Osteoblast (primary cell): ENCODE data around the gene CYSRT1. TPM values are rescaled to one million over a fixed set of nuclear protein-coding genes. Genes with fewer than 3 reads are reported as not detected.
"Not testable (repeated sequence)": the region's sequence is repeated elsewhere in the genome, so short reads cannot be mapped to it uniquely, and the experiment has no call there.

Experiments used
- DNase-seq: peaks from one replicate; pipeline ENCODE4 v3.0.0; 2011; ENCODE audit warnings: low spot score, mixed read lengths; ENCODE audit not compliant: insufficient read length; ENCODE audit errors: missing footprints
- H2AFZ ChIP-seq: 2 replicates; pipeline ENCODE4 v1.6.0; 2011; ENCODE audit warnings: mild to moderate bottlenecking, low read length
- H3K27ac ChIP-seq: 2 replicates; pipeline ENCODE4 v1.5.1; 2011; ENCODE audit warnings: mild to moderate bottlenecking, low read depth, low read length, moderate library complexity
- H3K27me3 ChIP-seq: 2 replicates; pipeline ENCODE4 v1.6.0; 2012; ENCODE audit warnings: mild to moderate bottlenecking, control low read depth, inconsistent platforms, low read length, moderate library complexity; ENCODE audit not compliant: insufficient read depth
- H3K36me3 ChIP-seq: 2 replicates; pipeline ENCODE4 v1.5.1; 2011; ENCODE audit warnings: mild to moderate bottlenecking, low read length, control low read depth, moderate library complexity; ENCODE audit not compliant: insufficient read depth
- H3K4me1 ChIP-seq: 2 replicates; pipeline ENCODE4 v1.5.1; 2011; ENCODE audit warnings: mild to moderate bottlenecking, low read length, control low read depth, moderate library complexity; ENCODE audit not compliant: insufficient read depth
- H3K4me2 ChIP-seq: 2 replicates; pipeline ENCODE4 v1.6.0; 2011; ENCODE audit warnings: mild to moderate bottlenecking, low read length; ENCODE audit not compliant: insufficient read depth
- H3K4me3 ChIP-seq: fragments of 200-600 bp; sonication (generic); 3 replicates; pipeline ENCODE4 v1.5.1; 2012; ENCODE audit warnings: mild to moderate bottlenecking, low read length, inconsistent platforms; ENCODE audit not compliant: insufficient read depth
- H3K79me2 ChIP-seq: 2 replicates; pipeline ENCODE4 v1.6.0; 2012; ENCODE audit warnings: mild to moderate bottlenecking, low read length, control low read depth, inconsistent platforms; ENCODE audit not compliant: insufficient read depth
- H3K9me3 ChIP-seq: 2 replicates; pipeline ENCODE4 v1.5.1; 2011; ENCODE audit warnings: low read depth, low read length, control low read depth
- H4K20me1 ChIP-seq: 2 replicates; pipeline ENCODE4 v1.6.0; 2012; ENCODE audit warnings: mild to moderate bottlenecking, low read length, control low read depth; ENCODE audit not compliant: insufficient read depth
- total RNA-seq: library from RNA; depleted of rRNA; stranded (reverse); fragments of >200 nt; gene quantifications from 2 replicates; pipeline ENCODE4 v1.2.3, GENCODE V29; 2012
- TF ChIP-seq, protein P1 (sequence below): IDR thresholded peaks from 2 replicates; pipeline ENCODE4 v1.5.1; 2011; ENCODE audit warnings: mild to moderate bottlenecking, low read depth, low read length, moderate library complexity; ENCODE audit errors: extremely low read depth

CYSRT1 gene
- total RNA-seq, 1 donor, result 1.1 TPM

DNA sequence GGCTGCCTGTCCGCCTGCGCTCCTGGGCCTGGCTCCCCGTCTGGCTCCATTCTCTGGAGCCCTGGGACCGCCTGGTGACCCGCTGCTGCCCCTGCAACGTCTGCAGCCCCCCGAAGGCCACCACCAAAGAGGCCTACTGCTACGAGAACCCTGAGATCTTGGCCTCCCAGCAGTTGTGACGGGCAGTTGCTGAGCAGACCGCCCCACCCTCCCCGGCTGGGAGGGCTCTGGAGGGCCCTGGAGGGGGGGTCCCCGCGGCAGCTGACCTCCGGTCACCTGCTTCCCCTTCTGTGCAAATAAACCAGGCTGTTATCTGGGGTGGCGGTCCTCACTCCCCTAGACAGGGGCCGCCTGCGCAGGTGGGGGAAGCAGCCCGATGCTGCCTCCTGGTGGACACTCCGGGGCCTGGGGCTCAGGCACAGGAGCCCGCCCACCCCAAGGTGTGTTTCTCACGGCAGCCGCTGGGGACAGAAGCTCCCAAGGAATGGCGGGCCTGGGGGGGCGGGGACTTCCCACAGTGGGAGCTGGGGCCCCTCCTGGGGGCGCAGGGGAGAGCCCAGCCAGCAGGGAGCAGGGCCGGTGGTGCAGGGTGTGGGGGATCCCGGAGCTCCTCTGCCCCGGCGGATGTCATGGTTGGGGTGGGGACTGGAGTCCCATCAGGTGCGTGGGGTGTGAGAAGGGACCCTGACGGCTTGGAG, 11.4 kb downstream of the CYSRT1 start:
- TF ChIP-seq, protein P1, sequence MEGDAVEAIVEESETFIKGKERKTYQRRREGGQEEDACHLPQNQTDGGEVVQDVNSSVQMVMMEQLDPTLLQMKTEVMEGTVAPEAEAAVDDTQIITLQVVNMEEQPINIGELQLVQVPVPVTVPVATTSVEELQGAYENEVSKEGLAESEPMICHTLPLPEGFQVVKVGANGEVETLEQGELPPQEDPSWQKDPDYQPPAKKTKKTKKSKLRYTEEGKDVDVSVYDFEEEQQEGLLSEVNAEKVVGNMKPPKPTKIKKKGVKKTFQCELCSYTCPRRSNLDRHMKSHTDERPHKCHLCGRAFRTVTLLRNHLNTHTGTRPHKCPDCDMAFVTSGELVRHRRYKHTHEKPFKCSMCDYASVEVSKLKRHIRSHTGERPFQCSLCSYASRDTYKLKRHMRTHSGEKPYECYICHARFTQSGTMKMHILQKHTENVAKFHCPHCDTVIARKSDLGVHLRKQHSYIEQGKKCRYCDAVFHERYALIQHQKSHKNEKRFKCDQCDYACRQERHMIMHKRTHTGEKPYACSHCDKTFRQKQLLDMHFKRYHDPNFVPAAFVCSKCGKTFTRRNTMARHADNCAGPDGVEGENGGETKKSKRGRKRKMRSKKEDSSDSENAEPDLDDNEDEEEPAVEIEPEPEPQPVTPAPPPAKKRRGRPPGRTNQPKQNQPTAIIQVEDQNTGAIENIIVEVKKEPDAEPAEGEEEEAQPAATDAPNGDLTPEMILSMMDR, result peak; percentile 91
- Histone ChIP-seq H3K36me3 (no peaks in the 10 kb centered on the region), H4K20me1 (peaks cover 10% of the 10 kb centered on the region), H3K27me3 (no peaks in the 10 kb centered on the region), H3K79me2 (peaks cover 20% of the 10 kb centered on the region), H3K9me3 (no peaks in the 10 kb centered on the region), H2AFZ (no peak overlapping the region), H3K27ac (no peak overlapping the region), H3K4me3 (peak overlapping the region; percentile 7), H3K4me2 (no peak overlapping the region), H3K4me1 (peaks cover 3% of the 10 kb centered on the region)
- peak; percentile 100 for DNase-seq

DNA sequence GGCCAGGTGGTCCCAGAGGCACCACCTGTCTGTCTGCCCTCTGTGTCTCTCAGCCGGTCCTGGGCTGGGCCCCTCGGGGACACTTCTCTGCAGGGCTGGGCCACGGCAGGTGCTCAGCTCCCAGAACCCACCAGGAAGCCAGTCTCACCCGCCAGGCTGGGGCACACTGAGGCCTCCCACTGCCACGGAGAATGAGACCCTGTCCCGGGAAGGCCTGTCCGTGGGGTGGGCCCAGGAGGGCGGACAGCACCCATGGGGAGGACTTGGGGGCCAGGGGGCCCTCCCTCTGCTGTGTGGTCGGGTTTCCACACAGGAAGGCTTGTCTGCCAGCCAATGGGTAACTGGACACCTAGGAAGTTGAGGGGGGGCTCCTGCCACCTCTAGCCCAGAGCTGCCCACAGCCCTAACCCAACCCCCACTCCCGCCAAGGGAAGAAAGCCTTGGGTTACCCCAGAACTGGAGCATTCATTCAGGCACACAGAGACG, 12.0 kb downstream of the CYSRT1 start:
- H4K20me1 ChIP-seq, result peaks cover 15% of the 10 kb centered on the region
- no peak for DNase-seq
- no peaks in the 10 kb centered on the region for H3K9me3 ChIP-seq
- H3K27ac ChIP-seq, result no peak overlapping the region
- H3K4me2 ChIP-seq, result no peak overlapping the region
- peaks cover 3% of the 10 kb centered on the region for H3K4me1 ChIP-seq
- no peaks in the 10 kb centered on the region for H3K27me3 ChIP-seq
- H3K79me2 ChIP-seq, result peaks cover 25% of the 10 kb centered on the region
- peaks cover 3% of the 10 kb centered on the region for H3K36me3 ChIP-seq
- no peak overlapping the region for H3K4me3 ChIP-seq
- H2AFZ ChIP-seq, result no peak overlapping the region
- TF ChIP-seq, protein P1, result no peak

DNA sequence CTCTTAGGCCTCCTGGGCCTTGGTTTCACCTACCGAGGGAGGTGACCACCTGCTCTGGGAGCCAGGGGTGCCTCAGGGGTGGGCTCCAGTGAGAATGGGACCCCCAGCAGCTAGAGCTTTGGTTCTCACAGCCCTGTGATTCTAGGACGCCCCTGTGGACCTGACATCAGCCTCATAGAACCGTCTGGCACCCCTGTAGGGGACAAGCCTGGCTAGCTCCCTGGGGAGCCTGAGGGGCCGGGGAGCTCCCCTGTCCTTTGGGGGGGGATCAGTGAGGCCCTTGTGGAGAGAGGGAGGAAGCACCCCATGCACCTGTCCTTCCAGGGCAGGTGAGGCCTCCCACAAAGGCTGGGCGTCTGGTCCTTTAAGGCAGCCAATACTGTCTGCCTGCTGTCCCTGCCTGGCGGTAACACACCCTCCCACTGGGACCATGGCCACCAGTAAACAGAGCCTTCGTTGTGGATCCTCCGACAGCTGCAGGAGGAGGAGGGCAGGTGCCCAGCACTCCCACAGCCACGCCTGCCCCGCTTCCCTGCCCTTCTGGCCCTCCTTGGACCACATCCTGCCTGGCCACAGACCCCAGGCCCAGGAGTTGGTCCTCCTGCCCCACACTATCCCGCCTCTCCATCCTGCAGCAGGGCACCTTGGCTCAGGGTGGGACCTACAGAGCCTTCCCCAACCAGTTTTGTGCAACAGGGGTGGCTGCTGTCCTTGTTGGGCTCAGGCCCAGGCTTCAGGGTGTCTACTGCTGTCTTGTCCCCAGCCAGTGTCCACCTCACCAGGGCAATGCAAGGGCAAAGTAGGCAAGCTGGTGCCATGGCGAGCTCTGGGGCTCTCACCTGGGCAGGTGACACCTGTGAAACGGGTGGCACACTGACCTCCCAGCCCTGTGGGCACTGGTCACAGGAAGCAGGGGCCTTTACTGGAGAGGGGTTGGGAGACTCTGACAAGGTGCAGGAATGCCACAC, 13.1 kb downstream of the CYSRT1 start:
- H3K4me3 ChIP-seq, result no peak overlapping the region
- no peak overlapping the region for H3K27ac ChIP-seq
- H3K27me3 ChIP-seq, result no peaks in the 10 kb centered on the region
- TF ChIP-seq, protein P1, result no peak
- DNase-seq, result no peak
- H3K4me2 ChIP-seq, result no peak overlapping the region
- H3K4me1 ChIP-seq, result peaks cover 11% of the 10 kb centered on the region
- H2AFZ ChIP-seq, result no peak overlapping the region
- H3K79me2 ChIP-seq, result peaks cover 36% of the 10 kb centered on the region
- H4K20me1 ChIP-seq, result peaks cover 25% of the 10 kb centered on the region
- no peaks in the 10 kb centered on the region for H3K9me3 ChIP-seq
- H3K36me3 ChIP-seq, result peaks cover 14% of the 10 kb centered on the region

DNA sequence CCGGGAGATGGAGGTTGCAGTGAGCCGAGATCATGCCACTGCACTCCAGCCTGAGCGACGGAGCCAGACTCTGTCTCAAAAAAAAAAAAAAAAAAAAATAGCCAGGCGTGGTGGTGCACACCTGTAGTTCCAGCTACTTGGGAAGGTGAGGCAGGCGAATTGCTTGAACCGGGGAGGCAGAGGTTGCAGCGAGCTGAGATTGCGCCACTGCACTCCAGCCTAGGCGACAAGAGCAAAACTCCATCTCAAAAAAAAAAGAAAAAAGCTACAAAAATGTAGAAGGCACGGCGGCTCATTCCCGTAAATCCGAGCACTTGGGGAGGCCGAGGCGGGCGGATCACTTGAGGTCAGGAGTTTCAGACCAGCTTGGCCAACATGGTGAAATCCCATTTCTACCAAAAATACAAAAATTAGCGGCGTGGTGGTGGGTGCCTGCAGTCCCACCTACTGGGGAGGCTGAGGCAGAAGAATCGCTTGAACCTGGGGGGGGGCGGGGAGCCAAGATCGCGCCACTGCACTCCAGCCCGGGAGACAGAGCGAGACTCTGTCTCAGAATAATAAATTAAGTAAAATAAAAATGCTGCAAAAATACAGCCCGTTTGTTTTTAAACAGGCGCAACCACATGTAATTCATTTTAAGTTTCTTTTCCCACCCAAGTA, 14.7 kb downstream of the CYSRT1 start:
- H3K27me3 ChIP-seq, DNase-seq, H3K9me3 ChIP-seq: not testable (repeated sequence)
- Histone ChIP-seq H3K36me3 (peaks cover 20% of the 10 kb centered on the region), H3K4me2 (peak overlapping the region; percentile 92), H3K4me1 (peaks cover 11% of the 10 kb centered on the region), H3K27ac (peak overlapping the region; percentile 82), H2AFZ (peak overlapping the region; percentile 72), H4K20me1 (peaks cover 41% of the 10 kb centered on the region), H3K4me3 (peak overlapping the region; percentile 82), H3K79me2 (peaks cover 43% of the 10 kb centered on the region)
